Measurements from ENCODE around the gene PELO. TPM values are rescaled to one million over a fixed set of nuclear protein-coding genes. Genes with fewer than 3 reads are reported as not detected.

The PELO gene
- total RNA-seq, 4 donors from 2014 or later, result 13.3 to 16.5 (median 13.9) TPM

DNA sequence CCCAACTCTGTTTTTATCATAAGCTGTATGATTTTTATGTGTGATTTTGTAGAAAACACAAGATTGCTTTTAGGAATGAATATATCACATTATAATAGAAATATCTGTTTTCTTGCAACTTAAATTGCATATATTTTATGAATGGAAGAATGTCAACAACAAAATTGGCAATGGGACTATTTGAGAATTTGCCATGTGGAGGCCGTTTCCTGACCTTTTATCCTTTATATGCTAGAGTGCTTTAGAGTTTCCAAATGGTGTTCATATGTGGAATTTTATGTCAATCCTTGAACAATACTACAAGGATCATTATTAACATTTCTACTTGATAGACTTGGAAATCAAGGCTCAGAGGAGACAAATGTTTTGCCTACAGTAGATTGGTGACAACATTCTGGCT lies 34.2 kb downstream of the PELO start:
- DNase-seq (ENCODE audit: low spot score in 2 of 2), result no peak
- H3K4me3 ChIP-seq (ENCODE audit: low read depth, poor library complexity, severe bottlenecking), result no peak overlapping the region
- WGBS, 2 donors, result 54 to 65% methylated on average over 1 of the region's 1 CpG
- intact Hi-C loops (cut with DNase I; ENCODE audit: low total_unique reads), result no loop called here
- no peak for TF ChIP-seq POLR2A (IDR thresholded peaks at IDR 0.05)
- TF ChIP-seq, protein P1, sequence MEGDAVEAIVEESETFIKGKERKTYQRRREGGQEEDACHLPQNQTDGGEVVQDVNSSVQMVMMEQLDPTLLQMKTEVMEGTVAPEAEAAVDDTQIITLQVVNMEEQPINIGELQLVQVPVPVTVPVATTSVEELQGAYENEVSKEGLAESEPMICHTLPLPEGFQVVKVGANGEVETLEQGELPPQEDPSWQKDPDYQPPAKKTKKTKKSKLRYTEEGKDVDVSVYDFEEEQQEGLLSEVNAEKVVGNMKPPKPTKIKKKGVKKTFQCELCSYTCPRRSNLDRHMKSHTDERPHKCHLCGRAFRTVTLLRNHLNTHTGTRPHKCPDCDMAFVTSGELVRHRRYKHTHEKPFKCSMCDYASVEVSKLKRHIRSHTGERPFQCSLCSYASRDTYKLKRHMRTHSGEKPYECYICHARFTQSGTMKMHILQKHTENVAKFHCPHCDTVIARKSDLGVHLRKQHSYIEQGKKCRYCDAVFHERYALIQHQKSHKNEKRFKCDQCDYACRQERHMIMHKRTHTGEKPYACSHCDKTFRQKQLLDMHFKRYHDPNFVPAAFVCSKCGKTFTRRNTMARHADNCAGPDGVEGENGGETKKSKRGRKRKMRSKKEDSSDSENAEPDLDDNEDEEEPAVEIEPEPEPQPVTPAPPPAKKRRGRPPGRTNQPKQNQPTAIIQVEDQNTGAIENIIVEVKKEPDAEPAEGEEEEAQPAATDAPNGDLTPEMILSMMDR (IDR thresholded peaks at IDR 0.05), result no peak

DNA sequence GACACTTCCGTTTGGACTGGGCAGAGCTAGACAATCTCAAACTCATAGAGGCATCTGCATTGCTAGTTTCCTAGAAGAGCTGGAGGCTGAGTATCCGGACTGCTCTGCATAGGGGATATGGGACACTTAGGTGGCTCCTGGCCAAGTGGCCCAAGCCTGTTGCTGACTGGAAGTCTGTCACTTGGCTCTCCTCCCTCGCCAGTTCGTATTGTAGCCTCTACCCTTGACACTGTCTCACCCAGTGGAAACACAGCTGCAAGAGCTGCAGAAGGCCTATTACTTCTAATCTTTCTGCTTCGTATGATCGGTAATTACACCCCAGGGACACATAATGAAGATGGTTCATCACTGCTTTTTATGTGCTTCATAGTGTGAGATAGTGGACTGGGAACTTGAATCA lies 34.7 kb downstream of the PELO start:
- intact Hi-C loops (cut with DNase I; ENCODE audit: low total_unique reads), result no loop called here
- peak in 1 of 2 donors; percentile 18 for DNase-seq (ENCODE audit: low spot score in 2 of 2)
- WGBS, 2 donors, result 53 to 54% methylated on average over 6 of the region's 6 CpGs
- no peak overlapping the region for H3K4me3 ChIP-seq (ENCODE audit: low read depth, poor library complexity, severe bottlenecking)
- TF ChIP-seq, protein P1 (IDR thresholded peaks at IDR 0.05), result no peak
- no peak for TF ChIP-seq POLR2A (IDR thresholded peaks at IDR 0.05)

DNA sequence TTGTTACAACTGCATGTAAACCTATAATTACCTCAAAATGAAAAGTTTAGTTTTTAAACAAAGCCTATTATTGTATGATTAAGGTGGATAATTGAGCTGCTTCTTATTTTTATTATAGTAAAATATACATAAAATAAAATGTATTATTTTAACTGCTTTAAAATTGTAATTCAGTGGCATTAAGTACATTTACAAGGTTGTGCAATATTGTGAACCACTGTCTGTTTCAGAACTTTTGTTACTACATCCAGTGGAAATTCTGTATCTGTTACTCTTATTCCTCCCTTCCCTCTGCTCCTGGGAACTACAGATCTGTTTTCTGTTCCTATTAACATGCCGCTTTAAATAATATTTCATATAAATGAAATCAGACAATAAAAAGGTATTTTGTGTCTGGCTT lies 37.1 kb downstream of the PELO start:
- 93 to 100% methylated on average over 1 of the region's 1 CpG for WGBS, 2 donors
- DNase-seq (ENCODE audit: low spot score in 2 of 2), result no peak
- no peak for TF ChIP-seq POLR2A (IDR thresholded peaks at IDR 0.05)
- TF ChIP-seq, protein P1 (IDR thresholded peaks at IDR 0.05), result no peak
- intact Hi-C loops (cut with DNase I; ENCODE audit: low total_unique reads), result no loop called here
- H3K4me3 ChIP-seq (ENCODE audit: low read depth, poor library complexity, severe bottlenecking), result no peak overlapping the region

DNA sequence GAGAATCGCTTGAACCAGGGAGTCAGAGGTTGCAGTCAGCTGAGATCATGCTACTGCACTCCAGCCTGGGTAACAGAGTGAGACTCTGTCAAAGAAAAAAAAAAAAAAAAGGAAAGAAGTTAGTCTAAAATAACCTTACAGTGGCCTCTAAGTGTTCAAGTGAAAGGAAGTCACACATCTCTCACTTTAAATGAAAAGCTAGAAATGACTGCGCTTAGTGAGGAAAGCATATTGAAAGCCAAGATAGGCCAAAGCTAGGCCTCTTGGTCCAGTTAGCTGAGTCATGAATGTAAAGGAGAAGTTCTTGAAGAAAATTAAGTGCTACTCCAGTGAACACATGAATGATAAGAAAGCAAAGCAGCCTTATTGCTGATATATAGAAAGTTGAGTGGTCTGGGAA lies 38.1 kb downstream of the PELO start:
- no peak for DNase-seq (ENCODE audit: low spot score in 2 of 2)
- WGBS, 2 donors, result 95 to 100% methylated on average over 2 of the region's 2 CpGs
- no peak overlapping the region for H3K4me3 ChIP-seq (ENCODE audit: low read depth, poor library complexity, severe bottlenecking)
- TF ChIP-seq, protein P1 (IDR thresholded peaks at IDR 0.05), result no peak
- no peak for TF ChIP-seq POLR2A (IDR thresholded peaks at IDR 0.05)
- intact Hi-C loops (cut with DNase I; ENCODE audit: low total_unique reads), result no loop called here

DNA sequence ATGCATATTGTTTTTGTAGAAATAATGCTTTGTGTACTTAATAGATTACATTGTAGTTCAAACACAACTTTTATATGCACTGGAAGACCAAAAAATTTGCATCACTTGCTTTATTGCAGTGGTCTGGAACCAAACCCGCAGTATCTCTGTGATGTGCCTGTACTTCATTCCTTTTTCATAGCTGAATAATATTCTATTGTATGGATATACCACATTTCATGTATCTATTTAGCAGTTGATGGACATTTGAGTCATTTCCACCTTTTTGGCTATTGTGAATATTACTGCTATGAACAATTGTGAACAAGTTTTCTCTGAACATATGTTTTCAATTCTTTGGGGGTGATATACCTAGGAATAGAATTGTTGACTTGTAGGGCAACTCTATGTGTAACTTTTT lies 40.1 kb downstream of the PELO start:
- DNase-seq (ENCODE audit: low spot score in 2 of 2), result no peak
- 92 to 96% methylated on average over 1 of the region's 1 CpG for WGBS, 2 donors
- no peak overlapping the region for H3K4me3 ChIP-seq (ENCODE audit: low read depth, poor library complexity, severe bottlenecking)
- intact Hi-C loops (cut with DNase I; ENCODE audit: low total_unique reads), result no loop called here
- TF ChIP-seq, protein P1 (IDR thresholded peaks at IDR 0.05), result no peak
- TF ChIP-seq POLR2A (IDR thresholded peaks at IDR 0.05), result no peak

DNA sequence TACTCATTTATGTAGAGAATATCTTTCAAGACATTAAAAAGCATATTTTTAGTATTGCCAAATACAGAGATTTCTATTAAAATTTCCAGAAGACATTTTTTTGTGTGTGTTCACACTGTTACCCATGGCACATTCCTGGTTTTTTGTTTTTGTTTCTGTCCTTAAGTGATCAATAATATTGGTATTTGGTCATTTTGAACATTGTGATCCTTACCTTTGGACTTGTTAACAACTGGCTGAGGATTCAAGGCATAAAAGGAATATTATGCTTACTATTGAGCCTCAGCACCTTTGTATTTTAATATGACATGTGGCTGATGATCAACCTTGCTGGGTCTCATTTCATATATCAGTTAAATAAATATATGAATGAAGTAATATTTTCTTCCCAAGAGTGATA lies 41.9 kb downstream of the PELO start:
- intact Hi-C loops (cut with DNase I; ENCODE audit: low total_unique reads), result no loop called here
- no peak overlapping the region for H3K4me3 ChIP-seq (ENCODE audit: low read depth, poor library complexity, severe bottlenecking)
- no peak for DNase-seq (ENCODE audit: low spot score in 2 of 2)
- no peak for TF ChIP-seq POLR2A (IDR thresholded peaks at IDR 0.05)
- TF ChIP-seq, protein P1 (IDR thresholded peaks at IDR 0.05), result no peak
